CD4-positive, alpha-beta T cell treated with Interleukin-6 for 4 hours (primary cell): ENCODE results near the gene GNL2.
"Not testable (repeated sequence)": the region's sequence is repeated elsewhere in the genome, so short reads cannot be mapped to it uniquely, and the experiment has no call there.

Experiments used
- DNase-seq: peaks from one replicate; pipeline ENCODE4 v3.0.0-alpha.2; 2020; ENCODE audit warnings: mixed read lengths

GNL2 gene

DNA sequence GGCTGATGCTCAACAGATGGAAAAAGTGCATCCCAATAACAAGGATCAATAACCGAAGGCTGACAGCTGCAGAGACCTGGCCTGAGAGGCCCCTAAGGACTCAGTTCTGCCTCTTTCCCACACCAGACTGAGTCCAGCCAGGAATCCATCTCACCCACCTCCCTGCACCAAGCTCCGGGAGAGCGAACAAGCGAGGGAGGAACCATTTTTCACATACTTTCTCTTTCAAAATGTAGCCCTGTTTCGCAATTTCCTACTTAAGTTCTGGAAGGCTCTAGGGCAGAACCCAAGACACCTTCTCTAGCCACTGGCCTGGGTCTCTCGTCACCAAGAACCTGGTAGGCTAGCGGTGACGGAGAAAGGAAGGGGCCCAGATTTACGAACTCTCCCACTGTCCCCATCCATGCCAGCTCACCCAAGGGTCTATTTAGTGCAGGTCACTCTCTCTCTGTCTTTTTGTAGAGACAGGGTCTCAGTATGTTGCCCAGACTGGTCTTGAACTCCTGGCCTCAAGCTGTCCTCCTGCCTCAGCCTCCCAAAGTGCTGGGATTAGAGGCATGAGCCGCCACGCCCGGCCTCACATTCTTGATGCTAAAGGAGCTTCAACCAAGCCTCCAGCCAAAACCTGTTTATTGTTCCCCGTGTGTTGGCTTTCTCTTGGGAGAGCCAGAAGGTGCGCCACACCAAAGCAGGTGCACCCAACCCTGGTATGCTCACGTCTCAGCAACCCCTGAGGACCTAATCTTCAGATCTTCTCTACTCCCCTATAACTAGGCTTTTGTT is 10.9 kb upstream of the GNL2 start:
- no peak for DNase-seq

DNA sequence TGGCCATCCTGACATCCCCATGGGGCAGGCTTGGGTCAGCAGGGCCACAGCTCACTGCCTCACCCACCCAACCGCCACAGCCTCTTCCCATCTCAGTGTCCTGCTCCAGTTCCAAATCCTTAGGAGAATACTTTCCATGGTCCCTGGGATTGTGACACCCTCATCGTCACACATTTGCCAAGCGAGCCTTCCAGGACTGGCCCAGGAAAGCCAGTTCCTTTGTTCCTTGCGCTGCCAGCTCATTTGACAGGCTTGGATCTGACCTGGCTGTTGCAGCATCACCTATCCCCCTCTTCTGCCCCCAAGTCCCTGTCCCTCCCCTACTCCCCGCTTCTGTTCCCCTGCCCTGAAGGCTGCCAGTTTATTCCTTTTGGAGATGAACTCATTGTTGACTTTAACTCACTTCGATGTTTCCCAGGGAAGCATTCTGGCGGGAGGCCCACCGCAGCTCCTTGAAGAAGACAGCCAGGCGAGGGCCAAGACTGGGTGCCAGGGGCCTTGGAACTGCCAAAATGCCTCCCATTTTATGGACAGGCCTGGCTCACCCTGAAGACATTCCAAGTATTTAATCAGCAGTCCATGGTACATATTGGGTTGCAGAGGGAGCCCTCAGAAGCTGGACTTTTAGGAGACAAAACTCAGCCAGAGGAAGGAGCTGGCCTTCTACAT is 10.2 kb upstream of the GNL2 start:
- DNase-seq: no peak

DNA sequence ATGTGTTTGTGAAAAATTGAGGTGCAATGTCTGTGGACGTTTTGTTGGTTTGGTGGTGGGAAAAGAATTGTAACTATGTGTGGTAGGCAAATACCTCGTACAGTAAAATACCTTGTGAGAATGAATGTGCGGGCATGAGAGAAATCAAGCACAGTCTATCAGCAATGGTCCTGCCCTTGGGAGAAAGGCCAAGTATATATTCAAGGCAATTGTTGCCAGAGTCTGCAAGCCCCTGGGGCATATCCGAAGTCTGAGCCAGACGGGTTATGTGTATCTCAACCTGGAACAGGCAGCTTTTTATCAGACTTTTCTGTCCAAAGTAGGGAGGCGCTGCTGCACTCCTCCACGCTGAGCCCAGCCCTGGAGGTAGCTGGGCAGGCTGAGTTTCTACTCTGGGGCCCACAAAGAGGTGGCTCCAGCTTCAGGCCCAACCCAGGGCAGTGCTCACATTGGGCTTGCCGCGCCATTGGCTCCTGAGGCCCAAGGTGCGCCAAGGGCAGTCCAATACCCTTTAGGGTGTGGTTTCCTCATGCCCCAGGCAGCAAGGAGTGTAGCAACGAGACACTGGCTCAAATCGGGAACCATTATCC is 9.4 kb upstream of the GNL2 start:
- DNase-seq: no peak

DNA sequence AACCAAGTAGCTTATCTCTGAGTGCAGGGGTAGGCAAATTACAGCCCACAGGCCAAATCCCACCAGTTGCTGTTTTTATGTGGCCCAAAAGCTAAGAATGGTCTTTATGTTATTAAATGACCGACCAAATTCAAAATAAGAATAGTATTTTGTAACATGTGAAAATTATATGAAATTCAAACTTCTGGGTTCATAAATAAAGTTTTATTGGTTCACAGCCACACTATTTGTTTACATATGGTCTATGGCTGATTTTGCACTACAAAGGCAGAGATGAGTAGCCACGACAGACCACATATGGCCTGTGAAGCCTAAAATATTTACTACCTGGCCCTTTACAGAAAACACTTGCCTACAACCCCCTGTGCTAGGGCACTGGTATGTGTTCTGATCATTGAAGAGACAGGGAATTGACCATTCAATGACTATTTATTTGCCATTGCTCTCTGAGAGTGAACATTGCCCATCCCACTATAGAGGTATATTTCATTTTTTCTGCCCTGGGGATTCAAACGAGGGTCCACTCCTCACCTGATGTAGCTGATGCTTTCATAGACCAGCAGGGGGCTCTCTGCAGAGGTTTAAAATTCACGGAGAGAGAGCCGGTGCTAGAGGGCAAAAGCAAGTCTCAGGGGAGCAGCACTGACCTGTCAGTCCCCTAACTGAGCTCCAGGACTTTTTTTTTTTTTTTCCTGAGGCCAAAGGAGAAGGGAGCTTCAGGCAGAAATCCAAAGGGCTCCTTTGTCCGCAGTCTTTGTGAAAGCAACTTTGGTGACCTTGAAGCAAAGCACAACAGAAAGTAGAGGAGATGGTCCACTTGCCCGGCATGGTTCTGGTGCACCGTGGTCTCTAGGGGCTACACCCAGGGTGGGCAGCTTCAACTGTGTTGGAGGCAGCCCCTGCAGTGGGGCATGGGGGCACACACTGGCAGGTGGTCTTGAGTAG is 7.3 kb upstream of the GNL2 start:
- peak; percentile 48 for DNase-seq

DNA sequence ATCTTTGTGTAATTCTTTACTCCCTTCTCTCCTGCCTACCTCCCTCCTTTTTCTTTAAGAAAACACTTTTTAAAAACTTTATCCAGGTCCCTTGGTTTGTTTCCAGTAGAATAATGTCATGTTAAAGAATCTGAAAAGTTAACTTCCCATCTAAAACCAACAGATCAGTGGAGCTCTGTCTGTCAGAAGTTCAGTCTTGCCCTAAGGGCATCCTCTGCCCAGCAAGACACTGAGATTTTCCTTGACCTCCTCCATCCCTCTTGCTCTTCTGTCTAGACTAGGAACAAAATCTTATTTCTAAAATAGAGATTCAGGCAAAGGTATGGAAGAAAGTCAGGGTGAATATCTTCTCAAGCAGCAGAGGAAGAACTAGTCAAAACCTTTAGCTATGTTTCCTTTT is 5.7 kb upstream of the GNL2 start:
- DNase-seq: no peak

DNA sequence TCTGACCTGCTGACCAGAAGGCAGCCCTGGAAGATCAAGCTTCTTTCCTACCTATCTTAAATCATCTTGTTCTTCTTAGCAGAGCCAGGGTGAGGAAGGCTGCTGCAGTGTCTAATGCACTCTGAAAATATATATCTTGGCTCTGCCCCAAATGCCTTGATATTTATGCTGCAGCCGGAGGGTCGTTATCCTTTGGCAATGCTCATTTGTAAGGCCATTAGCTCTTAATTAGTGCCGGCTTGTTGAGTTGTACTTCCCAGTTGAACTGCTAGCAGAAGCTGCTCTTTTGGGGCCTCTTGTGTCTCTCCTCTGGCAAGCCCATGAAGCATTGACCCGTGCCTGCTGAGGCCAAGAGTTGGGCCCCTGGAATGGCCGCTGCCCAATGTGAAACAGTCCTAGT is 4.2 kb upstream of the GNL2 start:
- DNase-seq: no peak

DNA sequence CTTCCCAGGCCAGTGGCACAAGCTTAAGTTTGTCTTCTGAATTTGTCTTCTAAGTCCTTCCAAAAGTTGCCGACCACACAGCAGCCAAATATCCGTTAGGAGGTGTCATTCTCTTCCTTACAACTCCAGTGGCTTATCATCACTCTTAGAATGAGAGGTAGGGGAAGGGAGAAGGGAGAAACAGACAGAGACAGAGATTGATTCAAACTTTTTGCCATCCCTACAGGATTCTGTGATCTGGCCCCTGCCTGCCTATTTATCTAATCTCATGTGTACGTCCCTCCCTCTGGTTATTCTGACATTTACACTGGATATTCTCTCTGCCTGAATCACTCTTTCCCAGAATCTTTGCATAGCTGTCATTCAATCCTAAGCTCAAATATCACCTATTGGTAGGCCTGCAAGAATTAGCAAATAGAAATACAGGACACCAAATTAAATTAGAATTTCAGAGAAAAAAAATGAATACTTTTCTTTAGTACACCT is 488 bp upstream of the GNL2 start:
- DNase-seq: no peak

DNA sequence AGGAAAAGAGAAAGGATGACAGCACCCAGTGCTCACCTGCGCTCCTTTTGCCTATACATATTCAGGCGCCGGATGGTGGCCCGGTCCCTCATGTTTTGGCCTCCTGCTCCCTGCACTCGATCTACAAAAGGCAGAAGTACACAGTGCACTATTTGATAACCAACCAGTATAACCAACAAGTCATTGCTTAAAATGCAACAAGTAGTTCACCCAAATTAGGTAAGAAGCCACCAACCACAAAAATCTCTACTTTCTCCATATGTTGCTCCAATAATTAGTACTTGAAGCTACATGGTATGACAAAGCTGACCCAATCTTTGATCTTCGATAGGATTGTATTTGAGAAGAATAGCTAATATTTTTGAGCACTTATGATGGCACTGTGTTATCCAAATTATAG is 2.0 kb downstream of the GNL2 start:
- DNase-seq: no peak

DNA sequence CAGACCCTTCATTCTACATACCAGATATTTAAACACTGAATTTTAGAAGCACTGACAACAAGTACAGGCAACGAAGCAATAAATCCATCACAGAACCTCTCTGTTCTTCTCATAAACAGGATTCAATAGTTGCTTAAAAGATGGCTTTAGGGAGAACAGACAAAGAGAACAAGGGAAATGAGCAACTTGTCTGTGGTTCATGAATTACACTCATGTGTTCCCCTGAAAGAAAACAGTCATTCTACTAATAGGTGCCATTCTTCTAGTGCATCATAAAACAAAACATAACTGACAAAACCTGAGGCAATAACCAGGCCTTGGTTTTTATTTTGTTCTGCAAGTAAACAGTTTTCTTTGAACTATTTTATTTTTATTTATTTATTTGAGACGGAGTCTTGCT is 6.8 kb downstream of the GNL2 start:
- DNase-seq: no peak

DNA sequence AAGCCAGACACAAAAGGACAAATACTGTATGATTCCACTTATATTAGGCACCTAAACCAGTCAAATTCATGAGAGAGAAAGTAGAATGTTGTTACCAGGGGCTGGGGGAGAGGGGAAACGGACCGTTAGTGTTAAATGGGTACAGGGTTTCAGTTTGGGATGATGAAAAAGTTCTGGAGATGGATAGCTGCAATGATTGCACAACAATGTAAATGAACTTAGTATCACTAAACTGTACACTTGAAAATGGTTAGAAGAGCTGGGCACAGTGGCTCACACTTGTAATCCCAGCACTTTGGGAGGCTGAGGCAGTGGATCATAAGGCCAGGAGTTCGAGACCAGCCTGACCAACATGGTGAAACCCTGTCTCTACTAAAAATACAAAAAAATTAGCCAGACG is 11.2 kb downstream of the GNL2 start:
- DNase-seq: not testable (repeated sequence)

DNA sequence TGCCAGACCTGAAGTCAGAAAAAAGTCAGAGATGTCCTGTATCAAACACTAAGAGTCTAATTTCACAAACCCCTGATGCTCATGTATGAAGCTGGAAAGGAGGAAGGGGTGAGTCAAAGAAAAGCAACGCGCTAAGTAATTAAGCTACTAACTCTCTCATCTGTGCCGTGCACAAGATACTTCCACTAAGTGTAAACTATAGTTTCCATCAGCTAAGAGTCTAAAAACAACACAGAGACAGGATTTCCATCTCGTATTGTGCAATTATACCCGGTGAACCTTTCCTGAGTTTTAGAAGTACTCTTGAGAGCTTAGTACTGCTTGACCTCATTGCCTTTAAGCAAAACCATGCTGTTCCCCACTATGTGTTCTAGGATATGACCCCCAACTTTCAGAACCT is 20.0 kb downstream of the GNL2 start:
- DNase-seq: no peak

DNA sequence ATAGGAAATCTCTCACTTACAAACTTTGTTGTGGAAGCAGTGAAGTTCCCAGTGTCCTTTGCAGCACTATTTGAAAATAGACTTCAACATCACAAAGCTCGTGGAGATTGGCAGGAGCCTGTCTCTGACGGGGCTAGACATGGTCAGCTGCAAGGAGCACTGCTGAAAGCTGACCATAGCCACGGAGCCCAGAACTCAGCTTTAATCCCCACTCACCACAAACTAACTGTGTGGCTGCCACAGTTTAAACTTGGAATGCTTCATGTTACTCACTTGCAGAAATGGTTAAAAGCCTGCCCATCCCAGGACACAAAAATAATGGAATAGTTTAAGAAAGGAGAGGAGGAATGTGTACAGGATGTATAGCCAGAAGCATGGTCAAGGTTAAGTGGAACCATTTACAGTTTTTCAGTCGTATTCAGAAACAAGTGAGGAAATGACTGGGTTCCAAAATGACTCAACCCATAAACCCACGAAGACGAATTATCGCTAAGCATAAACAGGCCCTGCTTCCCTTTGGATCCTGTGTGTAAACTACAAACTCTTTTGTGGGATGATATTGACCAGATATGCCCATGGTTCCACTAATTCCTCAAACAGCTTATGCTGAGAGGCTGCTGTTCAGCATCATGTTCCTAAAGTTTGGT is 20.8 kb downstream of the GNL2 start:
- DNase-seq: no peak

DNA sequence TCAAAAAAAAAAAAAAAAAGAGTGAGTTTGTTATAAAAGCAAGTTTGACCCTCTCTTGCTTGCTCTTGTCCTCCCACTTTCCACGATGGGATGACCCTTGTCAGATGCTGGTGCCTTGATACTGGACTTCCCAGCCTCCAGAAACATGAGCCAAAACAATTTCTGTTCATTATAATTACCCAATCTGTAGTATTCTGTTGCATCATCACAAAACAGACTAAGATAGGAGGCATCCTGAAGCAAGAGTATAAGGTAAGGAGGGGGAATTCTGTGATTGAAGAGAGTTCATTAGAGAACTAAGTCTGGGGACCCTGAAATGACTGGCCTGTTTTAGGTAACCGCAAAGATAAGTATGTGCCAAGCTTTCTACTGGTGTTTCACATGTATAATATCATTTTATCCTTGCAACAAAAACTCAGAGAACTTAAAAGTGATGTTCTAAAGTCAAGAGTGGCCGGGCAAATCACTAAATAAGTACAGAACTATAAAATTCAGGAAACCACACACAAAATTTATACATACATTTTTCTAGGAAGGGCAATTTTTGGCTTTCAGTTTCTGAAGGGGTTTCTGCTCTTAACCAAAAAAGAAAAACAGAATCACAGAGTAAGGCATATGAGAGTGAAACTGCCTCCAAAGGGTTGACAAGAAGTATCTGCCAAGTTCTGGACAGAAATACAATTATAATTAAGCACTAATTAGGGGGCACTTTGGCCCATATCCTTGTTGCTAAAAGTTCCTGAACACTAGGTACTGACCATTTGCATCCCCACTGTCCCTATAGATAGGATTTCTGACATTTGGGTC is 25.0 kb downstream of the GNL2 start:
- DNase-seq: no peak

DNA sequence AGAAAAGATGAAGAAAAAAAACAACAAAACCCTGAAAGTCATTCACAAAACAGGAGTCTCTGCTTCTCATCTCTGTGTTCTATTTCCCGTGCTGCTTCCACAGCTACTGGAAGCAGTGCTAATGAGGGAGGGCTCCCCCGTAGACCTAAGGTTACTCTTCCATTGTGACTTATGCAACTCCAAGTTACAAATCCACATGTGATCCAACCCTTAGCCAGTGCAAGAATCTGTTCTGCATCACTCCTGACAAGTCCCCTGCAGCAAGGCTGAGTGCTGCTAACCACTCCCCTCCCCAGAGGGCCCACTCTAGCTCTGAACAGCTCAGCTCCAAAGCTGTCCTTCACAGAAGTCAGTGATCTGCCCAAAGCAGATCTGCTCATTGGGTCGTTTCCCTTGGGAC is 28.7 kb downstream of the GNL2 start:
- no peak for DNase-seq

DNA sequence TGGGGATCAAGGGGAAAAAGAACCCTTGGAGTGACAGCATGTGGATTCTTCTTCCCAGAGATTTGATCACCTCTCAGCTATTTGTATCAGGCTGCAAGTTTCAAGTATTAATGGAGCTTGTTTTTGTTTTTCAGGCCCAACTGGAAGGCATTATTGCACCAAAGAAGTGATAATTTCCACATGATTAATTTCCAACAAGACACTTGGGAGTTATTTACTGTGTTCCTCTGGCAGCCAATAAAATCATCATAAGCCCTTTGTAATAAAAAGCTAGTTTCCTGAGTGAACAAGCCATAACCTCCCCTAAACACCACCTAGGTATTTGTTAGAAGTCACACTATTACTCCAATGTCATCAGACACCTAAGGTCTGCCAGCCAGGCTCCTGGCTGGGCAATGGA is 30.8 kb downstream of the GNL2 start:
- no peak for DNase-seq

DNA sequence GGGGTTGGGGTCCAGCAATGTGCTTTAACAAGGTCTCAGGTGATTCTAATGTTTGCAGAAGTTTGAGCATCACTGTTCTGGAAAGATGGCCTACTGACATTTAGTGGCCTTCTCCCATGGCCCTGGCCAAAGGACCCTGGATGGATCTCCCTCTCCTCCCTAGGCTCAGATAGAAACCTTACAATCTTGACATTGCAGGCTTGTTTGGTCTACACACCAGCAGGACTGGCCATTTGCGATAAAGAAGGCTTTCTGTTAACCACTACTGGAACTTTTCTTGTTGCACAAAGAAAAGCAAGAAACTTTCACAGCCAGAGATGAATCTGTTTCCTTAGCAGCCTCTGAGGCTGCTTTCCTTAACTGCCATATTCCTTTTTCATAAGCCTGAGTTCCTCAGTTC is 32.8 kb downstream of the GNL2 start:
- no peak for DNase-seq

DNA sequence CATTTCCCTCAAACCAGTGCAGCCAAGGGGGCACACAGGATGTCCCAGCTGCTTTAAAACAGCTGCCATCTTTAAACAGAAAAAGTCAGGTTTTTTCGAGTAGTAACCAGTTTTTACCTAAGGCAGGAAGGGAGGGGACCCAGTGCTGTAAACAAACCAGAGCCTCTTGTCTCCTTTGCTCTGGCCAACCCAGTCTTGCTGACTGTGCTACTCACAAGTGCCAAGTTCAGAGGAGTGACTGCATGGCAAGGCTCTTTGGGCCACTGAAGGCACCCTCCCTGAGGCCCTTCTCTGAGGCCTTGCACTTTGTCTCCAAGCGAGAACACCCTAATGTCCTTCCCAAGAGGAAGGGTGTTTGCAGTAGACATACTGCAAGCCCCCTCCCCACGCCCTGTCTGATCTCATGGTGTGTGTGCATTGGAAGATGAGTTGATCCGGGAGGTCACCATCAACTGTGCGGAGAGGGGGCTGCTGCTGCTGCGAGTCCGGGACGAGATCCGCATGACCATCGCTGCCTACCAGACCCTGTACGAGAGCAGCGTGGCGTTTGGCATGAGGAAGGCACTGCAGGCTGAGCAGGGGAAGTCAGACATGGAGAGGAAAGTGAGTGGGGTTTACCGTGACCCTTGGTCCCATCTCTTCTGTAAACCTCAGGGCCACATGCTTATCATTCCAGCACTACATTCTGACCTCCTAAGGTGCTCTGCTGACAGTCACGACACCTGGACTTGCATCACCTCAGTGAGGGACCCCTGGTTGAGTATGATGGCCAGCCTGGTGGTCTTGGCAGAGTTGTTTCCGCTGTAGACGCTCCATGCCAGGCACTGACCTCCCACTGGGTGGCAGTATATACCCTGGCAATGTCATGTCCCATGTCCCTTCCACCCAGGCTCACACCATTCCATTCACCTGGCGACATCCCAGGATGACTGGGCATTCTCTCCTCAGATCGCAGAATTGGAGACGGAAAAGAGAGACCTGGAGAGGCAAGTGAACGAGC is 34.3 kb downstream of the GNL2 start:
- DNase-seq: peak; percentile 35

DNA sequence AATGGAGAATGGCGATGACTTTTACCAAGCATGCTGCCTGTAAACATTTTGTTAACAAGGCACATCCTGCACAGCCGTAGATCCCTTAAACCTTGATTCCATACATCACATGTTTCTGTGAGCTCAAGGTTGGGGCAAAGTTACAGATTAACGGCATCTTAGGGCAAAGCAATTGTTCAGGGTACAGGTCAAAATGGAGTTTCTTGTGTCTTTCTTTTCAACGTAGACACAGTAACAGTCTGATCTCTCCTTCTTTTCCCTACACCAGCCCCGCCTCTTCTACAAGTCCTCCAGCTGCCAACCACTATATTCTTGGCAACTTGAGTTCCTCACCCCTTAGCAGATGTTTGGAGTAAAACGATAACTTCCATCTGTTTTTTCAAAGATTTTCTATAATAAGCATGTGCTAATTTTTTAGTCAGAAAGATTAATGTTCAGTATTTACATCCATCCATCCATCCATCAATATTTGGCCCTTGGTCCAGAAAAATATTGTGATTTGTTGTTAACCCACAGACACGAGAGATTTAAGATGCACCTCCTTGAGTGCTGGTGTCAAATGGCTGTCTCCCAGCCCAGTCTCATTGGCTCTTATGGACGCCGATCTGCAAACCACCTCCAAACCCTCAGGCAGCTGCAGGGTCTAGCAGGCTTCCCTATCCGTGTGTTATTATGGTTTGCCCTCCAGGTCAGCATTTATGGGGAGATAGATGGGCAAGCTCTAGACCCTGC is 35.2 kb downstream of the GNL2 start:
- DNase-seq: no peak

DNA sequence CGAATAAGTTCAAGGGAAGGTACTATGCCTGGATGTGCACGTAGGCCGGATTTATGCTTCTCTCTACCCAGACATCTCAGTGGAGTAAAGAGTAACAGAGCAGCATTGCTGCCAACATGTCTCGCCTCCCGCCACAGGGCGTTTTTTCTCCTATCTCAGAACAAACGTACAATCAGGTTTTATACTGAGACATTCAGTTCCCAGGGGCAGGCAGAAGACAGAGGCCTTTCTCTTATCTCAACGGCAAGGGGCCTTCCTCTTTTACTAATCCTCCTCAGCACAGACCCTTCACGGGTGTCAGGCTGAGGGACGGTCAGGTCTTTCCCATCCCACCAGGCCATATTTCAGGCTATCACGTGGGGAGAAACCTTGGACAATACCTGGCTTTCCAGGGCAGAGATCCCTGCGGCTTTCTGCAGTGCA is 35.8 kb downstream of the GNL2 start:
- not testable (repeated sequence) for DNase-seq

DNA sequence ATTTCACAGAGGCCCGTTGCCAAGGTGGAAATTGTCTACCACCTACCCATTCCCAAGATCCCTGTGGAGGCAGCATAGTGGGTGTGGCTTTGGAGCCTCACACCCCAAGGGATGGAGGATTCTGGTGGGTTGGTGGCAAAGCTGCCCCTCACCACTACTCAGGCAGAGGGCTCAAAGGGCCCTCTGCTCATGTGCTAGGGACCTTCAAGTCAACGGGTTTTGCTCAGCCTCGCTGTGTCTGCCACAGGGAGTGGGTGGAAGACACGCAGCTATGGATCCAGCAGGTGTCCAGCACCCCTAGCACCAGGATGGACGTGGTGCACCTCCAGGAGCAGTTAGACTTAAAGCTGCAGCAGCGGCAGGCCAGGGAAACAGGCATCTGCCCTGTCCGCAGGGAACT is 36.7 kb downstream of the GNL2 start:
- DNase-seq: no peak
